ENCODE data around the gene NTN5.

DNA sequence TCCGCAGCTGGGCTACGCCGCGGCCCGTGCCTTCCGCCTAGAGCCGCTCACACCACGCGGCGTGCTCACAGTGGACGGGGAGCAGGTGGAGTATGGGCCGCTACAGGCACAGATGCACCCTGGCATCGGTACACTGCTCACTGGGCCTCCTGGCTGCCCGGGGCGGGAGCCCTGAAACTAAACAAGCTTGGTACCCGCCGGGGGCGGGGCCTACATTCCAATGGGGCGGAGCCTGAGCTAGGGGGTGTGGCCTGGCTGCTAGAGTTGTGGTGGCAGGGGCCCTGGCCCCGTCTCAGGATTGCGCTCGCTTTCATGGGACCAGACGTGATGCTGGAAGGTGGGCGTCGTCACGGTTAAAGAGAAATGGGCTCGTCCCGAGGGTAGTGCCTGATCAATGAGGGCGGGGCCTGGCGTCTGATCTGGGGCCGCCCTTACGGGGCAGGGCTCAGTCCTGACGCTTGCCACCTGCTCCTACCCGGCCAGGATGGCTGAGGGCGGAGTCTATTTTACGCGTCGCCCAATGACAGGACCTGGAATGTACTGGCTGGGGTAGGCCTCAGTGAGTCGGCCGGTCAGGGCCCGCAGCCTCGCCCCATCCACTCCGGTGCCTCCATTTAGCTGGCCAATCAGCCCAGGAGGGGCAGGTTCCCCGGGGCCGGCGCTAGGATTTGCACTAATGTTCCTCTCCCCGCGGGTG is 43.1 kb downstream of the NTN5 start:
- TF ChIP-seq ELK1 (IDR thresholded peaks at IDR 0.05; ENCODE audit: low read depth, low read length), result no peak
- TF ChIP-seq CTCF (IDR thresholded peaks at IDR 0.05 in 2 of 3, conservative IDR thresholded peaks at IDR 0.05 in 1 of 3; ENCODE audit: control insufficient read depth in 2 of 3, extremely low read depth in 1 of 3, insufficient read depth in 1 of 3, low read depth in 3 of 3, low read length in 3 of 3), result no peak
- no peak for TF ChIP-seq FOS (IDR thresholded peaks at IDR 0.05; ENCODE audit: borderline replicate concordance, extremely low read depth, insufficient read length)
- TF ChIP-seq NFYB (IDR thresholded peaks at IDR 0.05; ENCODE audit: insufficient read depth, low read depth, low read length), result no peak
- no peak for TF ChIP-seq SIN3A (IDR thresholded peaks at IDR 0.05; ENCODE audit: low read depth, low read length)
- TF ChIP-seq TAF1 (IDR thresholded peaks at IDR 0.05; ENCODE audit: borderline replicate concordance, low read depth, low read length), result no peak
- no peak; the same call in 1 of the 2 replicates for TF ChIP-seq POLR2A (IDR thresholded peaks at IDR 0.05; ENCODE audit: low read depth, low read length)
- TF ChIP-seq HDGF (IDR thresholded peaks at IDR 0.05), result no peak
- no peak for TF ChIP-seq TCF12 (IDR thresholded peaks at IDR 0.05; ENCODE audit: low read depth, low read length)

Data from GM12878 (cell line).